ENCODE results near the gene GPR65. TPM values are rescaled to one million over a fixed set of nuclear protein-coding genes. Genes with fewer than 3 reads are reported as not detected.
A peak's percentile ranks its signal among the peaks of the same experiment; 100 is the strongest.

GPR65 gene
- total RNA-seq, 1 donor from 2014 or later: 13.4 TPM

DNA sequence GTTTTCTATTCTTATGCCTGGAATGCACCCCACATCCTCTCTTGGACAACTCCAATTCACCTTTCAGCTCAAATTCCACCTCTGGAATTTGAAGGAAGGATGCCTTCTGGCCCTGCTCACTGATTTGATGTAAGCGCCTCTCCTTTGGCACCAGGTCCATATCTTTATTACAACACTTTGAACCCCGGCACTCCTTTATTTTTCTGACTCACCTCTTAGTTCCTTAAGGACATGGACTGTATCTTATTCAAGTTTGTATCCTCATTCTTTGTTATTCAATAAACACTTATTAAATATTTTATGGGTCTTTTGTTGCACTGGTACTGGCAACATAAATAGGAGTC is 15.0 kb upstream of the GPR65 start:
- no peak for DNase-seq
- Histone ChIP-seq H3K27me3 (ENCODE audit: low read depth) (no peaks in the 10 kb centered on the region), H3K4me3 (no peak overlapping the region), H3K27ac (no peak overlapping the region), H3K36me3 (peaks cover 23% of the 10 kb centered on the region), H3K9me3 (no peaks in the 10 kb centered on the region), H3K4me1 (peaks cover 30% of the 10 kb centered on the region)
- intact Hi-C loops (cut with DNase I): no loop called here
- TF ChIP-seq, protein P1, sequence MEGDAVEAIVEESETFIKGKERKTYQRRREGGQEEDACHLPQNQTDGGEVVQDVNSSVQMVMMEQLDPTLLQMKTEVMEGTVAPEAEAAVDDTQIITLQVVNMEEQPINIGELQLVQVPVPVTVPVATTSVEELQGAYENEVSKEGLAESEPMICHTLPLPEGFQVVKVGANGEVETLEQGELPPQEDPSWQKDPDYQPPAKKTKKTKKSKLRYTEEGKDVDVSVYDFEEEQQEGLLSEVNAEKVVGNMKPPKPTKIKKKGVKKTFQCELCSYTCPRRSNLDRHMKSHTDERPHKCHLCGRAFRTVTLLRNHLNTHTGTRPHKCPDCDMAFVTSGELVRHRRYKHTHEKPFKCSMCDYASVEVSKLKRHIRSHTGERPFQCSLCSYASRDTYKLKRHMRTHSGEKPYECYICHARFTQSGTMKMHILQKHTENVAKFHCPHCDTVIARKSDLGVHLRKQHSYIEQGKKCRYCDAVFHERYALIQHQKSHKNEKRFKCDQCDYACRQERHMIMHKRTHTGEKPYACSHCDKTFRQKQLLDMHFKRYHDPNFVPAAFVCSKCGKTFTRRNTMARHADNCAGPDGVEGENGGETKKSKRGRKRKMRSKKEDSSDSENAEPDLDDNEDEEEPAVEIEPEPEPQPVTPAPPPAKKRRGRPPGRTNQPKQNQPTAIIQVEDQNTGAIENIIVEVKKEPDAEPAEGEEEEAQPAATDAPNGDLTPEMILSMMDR (IDR thresholded peaks at IDR 0.05): no peak
- no peak for ATAC-seq

DNA sequence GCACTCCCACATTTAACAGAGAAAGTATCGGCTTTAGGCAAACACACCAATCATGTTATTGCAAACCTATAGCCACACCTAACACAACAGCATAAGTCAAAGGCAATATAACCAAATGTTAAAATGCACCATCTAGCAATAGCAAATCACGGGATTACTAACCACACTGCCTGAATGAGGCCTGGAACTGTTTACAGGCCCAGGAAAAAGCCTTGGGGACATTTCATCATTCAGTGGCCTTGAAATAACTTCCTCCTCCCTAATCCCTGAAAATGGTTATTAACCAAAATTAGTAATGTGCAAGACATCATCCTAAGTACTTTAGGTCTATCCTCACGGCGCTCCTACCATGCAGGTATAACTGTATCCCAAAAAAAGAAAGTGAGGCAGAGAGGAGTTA is 14.3 kb upstream of the GPR65 start:
- peaks cover 30% of the 10 kb centered on the region for H3K4me1 ChIP-seq
- TF ChIP-seq, protein P1 (IDR thresholded peaks at IDR 0.05): no peak
- no peaks in the 10 kb centered on the region for H3K9me3 ChIP-seq
- intact Hi-C loops (cut with DNase I): no loop called here
- H3K27me3 ChIP-seq (ENCODE audit: low read depth): no peaks in the 10 kb centered on the region
- ATAC-seq (no peak), DNase-seq (no peak)
- H3K4me3 ChIP-seq: no peak overlapping the region
- H3K36me3 ChIP-seq: peaks cover 17% of the 10 kb centered on the region
- H3K27ac ChIP-seq: peak overlapping the region; percentile 97

DNA sequence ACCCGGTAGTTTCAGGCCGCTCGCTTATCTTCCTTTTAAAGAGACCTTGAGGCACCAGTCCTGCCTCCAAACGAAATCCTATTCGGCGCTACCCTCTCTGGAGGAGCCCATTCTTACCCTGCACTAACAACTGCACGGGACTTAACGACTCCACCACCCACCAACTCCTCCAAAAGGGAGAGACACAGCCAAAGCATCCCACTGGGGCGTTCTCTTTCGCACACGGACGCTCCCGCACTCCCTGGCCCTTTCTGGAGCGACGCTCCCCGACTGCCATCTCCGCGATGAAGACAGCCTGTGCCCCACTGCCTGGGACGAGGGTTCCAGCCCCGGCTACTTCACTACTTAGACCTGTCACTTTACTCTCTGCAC is 12.6 kb upstream of the GPR65 start:
- peaks cover 2% of the 10 kb centered on the region for H3K36me3 ChIP-seq
- peak overlapping the region; percentile 72 for H3K4me3 ChIP-seq
- peak overlapping the region; percentile 97 for H3K27ac ChIP-seq
- no peak for DNase-seq
- H3K9me3 ChIP-seq: no peaks in the 10 kb centered on the region
- peaks cover 30% of the 10 kb centered on the region for H3K4me1 ChIP-seq
- intact Hi-C loops (cut with DNase I): no loop called here
- TF ChIP-seq, protein P1 (IDR thresholded peaks at IDR 0.05): no peak
- no peaks in the 10 kb centered on the region for H3K27me3 ChIP-seq (ENCODE audit: low read depth)
- ATAC-seq: peak; percentile 33 to 43

DNA sequence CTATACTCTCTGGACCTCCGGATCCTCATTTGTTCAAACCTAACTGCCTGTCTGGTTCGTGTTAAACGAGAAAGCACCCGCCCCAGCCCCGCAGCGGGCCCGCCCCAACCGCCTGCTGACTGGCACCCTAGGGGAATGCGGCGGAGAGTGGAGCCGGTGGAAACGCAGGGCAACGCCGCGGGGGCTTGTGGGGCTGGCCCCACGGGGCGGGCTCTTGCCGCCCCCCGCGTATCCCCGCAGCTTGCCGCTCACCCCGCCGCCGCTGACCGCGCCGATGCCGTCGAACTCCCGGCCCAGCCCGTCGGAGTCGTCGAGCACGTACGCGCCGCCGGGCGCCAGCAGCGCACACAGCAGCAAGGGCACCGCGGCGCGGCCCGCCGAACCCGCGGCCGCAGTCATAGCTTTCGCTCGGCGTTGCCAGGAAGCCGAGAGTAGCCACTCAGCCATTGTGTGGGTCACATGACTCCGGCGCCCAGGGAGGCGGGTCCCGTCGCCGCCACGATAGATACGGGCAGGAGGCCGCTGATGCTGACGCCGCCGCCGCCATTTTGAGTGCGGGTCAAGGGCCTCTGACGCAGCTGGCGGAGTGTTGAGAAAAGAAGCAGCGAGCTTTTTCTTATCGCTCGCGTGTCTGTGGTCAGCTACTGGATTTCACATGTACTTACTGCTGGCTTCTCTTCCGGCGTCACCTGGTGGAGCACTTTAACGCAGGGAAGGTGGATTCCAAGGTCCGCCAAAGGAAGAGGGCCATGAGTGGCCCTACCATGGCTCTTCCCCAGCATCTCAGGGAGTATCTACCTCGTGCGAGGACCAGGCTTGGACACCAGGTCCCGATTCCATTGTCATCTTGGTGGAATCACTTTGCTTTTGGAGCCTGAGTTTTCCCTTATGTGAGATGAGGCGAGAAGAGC is 12.0 kb upstream of the GPR65 start, which contains the start of gene GALC:
GALC (minus strand) TSS at position 465 of the 911 bp plus-strand sequence; CDS start at position 447, 18 bp downstream.
- Histone ChIP-seq H3K4me1 (peaks cover 30% of the 10 kb centered on the region), H3K9me3 (no peaks in the 10 kb centered on the region), H3K36me3 (no peaks in the 10 kb centered on the region), H3K4me3 (peak within 1 kb of the TSS; percentile 72), H3K27ac (peak within 1 kb of the TSS; percentile 97), H3K27me3 (ENCODE audit: low read depth) (no peaks in the 10 kb centered on the region)
- intact Hi-C loops (cut with DNase I): no loop called here
- TF ChIP-seq, protein P1 (IDR thresholded peaks at IDR 0.05): no peak
- ATAC-seq (peak; percentile 93 to 95), DNase-seq (peak; percentile 98)

DNA sequence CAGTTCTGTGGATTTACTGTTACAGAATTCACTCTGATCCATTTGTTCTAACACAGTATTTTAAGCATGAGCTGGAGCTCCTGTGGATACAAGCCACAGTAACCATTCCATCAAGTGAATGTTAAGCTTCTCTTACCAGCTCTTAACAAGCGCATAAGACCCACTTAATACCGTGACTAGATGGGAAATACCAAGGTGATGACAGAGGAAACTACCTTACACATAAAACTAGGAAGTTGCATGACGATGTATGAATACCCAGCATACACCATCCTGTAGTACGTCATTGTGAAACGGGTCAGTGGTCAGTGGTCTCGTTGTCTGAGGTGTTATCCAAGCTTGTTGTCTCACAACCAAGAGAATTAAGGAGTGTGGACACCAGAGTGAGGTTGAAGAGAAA is 10.0 kb upstream of the GPR65 start:
- ATAC-seq: peak in 1 of 2 donors; percentile 24
- H3K36me3 ChIP-seq: no peaks in the 10 kb centered on the region
- H3K27ac ChIP-seq: peak overlapping the region; percentile 72
- no peak overlapping the region for H3K4me3 ChIP-seq
- intact Hi-C loops (cut with DNase I): no loop called here
- DNase-seq: no peak
- peaks cover 30% of the 10 kb centered on the region for H3K4me1 ChIP-seq
- H3K27me3 ChIP-seq (ENCODE audit: low read depth): no peaks in the 10 kb centered on the region
- H3K9me3 ChIP-seq: no peaks in the 10 kb centered on the region
- TF ChIP-seq, protein P1 (IDR thresholded peaks at IDR 0.05): no peak
